ENCODE data around the gene RPL26. TPM values are rescaled to one million over a fixed set of nuclear protein-coding genes. Genes with fewer than 3 reads are reported as not detected.

The RPL26 gene
- total RNA-seq, 6 donors from 2014 or later: 736 to 1,938 (median 1,066) TPM

DNA sequence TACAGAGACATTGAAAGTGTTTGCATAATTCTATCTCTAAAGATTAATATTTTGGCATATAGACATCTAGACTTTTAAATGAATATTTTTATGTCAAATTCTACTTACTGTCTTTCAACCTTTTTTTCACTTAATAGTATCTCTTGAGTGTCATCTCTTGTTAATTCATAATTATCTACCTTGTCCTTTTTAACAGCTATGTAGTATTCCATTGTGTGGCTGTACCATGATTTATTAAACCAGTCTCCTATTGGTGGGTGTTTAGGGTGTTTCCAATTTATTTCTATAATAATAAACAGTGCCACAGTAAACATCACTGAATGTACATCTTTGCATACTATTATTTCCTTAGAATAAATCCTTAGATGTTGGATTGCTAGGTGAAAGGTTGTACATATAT lies 30.9 kb upstream of the RPL26 start:
- Histone ChIP-seq H3K36me3 (no peaks in the 10 kb centered on the region), H3K4me1 (peaks cover 14 to 21% (median 15%) of the 10 kb centered on the region in 4 donors), H3K4me3 (no peak overlapping the region), H3K27ac (peak overlapping the region in 1 of 4 donors; percentile 83), H3K27me3 (no peaks in the 10 kb centered on the region), H3K9me3 (no peaks in the 10 kb centered on the region)
- no peak for ATAC-seq (ENCODE audit: low FRiP score in 2 of 2)
- no peak for DNase-seq
- no peak for TF ChIP-seq POLR2A (IDR thresholded peaks at IDR 0.05)

DNA sequence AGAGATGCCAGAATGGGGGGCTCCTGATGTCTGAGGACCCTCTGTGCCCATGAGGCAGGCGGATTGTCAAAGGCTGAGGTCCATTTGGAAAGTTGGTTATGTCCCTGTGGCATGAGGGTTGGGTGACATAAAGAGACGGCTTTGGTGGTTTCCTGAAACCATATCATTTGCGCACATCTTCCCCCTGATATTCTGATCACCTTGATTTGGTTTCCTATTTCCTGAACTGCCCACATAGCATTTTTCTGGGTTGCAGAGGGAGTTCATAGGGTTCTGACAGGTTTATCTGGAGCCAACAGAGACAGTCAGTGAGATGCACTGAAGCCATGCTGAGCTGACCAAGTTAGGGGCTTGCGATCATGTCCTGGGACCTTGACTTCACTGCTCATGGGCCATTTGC lies 30.3 kb upstream of the RPL26 start:
- ATAC-seq (ENCODE audit: low FRiP score in 2 of 2) (no peak), DNase-seq (no peak)
- H3K27ac ChIP-seq: peak overlapping the region; percentile 1 to 83 (median 54)
- 68 to 69% methylated on average over 4 of the region's 4 CpGs for whole genome bisulfite sequencing, 2 donors
- no peaks in the 10 kb centered on the region for H3K9me3 ChIP-seq
- peak overlapping the region in 1 of 4 donors; percentile 15 for H3K4me3 ChIP-seq
- no peaks in the 10 kb centered on the region for H3K27me3 ChIP-seq
- no peaks in the 10 kb centered on the region for H3K36me3 ChIP-seq
- TF ChIP-seq POLR2AphosphoS5 (IDR thresholded peaks at IDR 0.05) (no peak), EP300 (IDR thresholded peaks at IDR 0.05) (no peak), POLR2A (IDR thresholded peaks at IDR 0.05) (no peak)
- TF ChIP-seq, protein P1, sequence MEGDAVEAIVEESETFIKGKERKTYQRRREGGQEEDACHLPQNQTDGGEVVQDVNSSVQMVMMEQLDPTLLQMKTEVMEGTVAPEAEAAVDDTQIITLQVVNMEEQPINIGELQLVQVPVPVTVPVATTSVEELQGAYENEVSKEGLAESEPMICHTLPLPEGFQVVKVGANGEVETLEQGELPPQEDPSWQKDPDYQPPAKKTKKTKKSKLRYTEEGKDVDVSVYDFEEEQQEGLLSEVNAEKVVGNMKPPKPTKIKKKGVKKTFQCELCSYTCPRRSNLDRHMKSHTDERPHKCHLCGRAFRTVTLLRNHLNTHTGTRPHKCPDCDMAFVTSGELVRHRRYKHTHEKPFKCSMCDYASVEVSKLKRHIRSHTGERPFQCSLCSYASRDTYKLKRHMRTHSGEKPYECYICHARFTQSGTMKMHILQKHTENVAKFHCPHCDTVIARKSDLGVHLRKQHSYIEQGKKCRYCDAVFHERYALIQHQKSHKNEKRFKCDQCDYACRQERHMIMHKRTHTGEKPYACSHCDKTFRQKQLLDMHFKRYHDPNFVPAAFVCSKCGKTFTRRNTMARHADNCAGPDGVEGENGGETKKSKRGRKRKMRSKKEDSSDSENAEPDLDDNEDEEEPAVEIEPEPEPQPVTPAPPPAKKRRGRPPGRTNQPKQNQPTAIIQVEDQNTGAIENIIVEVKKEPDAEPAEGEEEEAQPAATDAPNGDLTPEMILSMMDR (IDR thresholded peaks at IDR 0.05): no peak
- H3K4me1 ChIP-seq: peaks cover 11 to 18% (median 15%) of the 10 kb centered on the region in 4 donors

- Histone ChIP-seq H3K36me3 (no peaks in the 10 kb centered on the region), H3K4me3 (no peak overlapping the region), H3K27me3 (no peaks in the 10 kb centered on the region), H3K27ac (peak overlapping the region in 3 of 4 donors; percentile 1 to 83 (median 57)), H3K4me1 (peaks cover 9 to 14% (median 11%) of the 10 kb centered on the region in 4 donors), H3K9me3 (no peaks in the 10 kb centered on the region)
- DNase-seq (no peak), ATAC-seq (ENCODE audit: low FRiP score in 2 of 2) (no peak)
- WGBS, 2 donors: 85 to 90% methylated on average over 5 of the region's 5 CpGs
- TF ChIP-seq EP300 (IDR thresholded peaks at IDR 0.05) (no peak), POLR2AphosphoS5 (IDR thresholded peaks at IDR 0.05) (no peak), POLR2A (IDR thresholded peaks at IDR 0.05) (no peak)
- TF ChIP-seq, protein P1 (IDR thresholded peaks at IDR 0.05): no peak
Measured at GRCh38 chr17:8412089-8412488, 29.1 kb upstream of the RPL26 start.

DNA sequence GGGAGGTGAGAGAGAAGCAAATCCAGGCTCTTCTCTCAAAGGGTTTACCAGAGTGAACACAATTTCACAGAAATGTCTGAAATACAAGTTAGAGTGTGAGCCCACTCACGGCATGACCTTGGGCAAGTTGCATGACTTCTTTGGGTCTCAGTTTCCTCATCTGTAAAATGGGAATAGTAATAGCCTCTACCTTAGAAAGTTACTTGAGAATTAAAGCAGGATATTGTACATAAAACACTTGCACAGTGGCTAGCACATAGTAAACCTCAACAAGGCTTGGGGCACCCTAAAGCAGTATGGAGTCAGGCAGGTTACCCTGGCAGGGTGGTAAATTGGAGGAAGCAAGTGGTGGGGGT lies 27.9 kb upstream of the RPL26 start:
- Histone ChIP-seq H3K27ac (no peak overlapping the region), H3K4me3 (no peak overlapping the region), H3K27me3 (no peaks in the 10 kb centered on the region), H3K4me1 (peaks cover 9 to 14% (median 11%) of the 10 kb centered on the region in 4 donors), H3K36me3 (no peaks in the 10 kb centered on the region), H3K9me3 (no peaks in the 10 kb centered on the region)
- 86 to 88% methylated on average over 1 of the region's 1 CpG for WGBS, 2 donors
- no peak for ATAC-seq (ENCODE audit: low FRiP score in 2 of 2)
- TF ChIP-seq POLR2A (IDR thresholded peaks at IDR 0.05) (no peak), POLR2AphosphoS5 (IDR thresholded peaks at IDR 0.05) (no peak), EP300 (IDR thresholded peaks at IDR 0.05) (no peak)
- TF ChIP-seq, protein P1 (IDR thresholded peaks at IDR 0.05): no peak
- DNase-seq: no peak

GRCh38 chr17:8409966-8410882 lies 27.2 kb upstream of the RPL26 start:
- ATAC-seq (ENCODE audit: low FRiP score in 2 of 2) (peak; percentile 85 to 94), DNase-seq (peak in 1 of 2 donors; percentile 94)
- 24 to 28% methylated on average over 19 of the region's 19 CpGs for WGBS, 2 donors
- TF ChIP-seq POLR2A (IDR thresholded peaks at IDR 0.05) (no peak), EP300 (IDR thresholded peaks at IDR 0.05) (no peak), POLR2AphosphoS5 (IDR thresholded peaks at IDR 0.05) (peak; percentile 31 to 48)
- TF ChIP-seq, protein P1 (IDR thresholded peaks at IDR 0.05): peak; percentile 75 to 90 (median 86)
- H3K4me3 ChIP-seq: no peak overlapping the region
- no peaks in the 10 kb centered on the region for H3K9me3 ChIP-seq
- H3K36me3 ChIP-seq: no peaks in the 10 kb centered on the region
- H3K27me3 ChIP-seq: no peaks in the 10 kb centered on the region
- H3K4me1 ChIP-seq: peaks cover 9 to 14% (median 11%) of the 10 kb centered on the region in 4 donors
- H3K27ac ChIP-seq: peak overlapping the region in 1 of 4 donors; percentile 40
